ENCODE data around the gene AK4. TPM values are rescaled to one million over a fixed set of nuclear protein-coding genes. Genes with fewer than 3 reads are reported as not detected.

Gene AK4
- total RNA-seq, 2 experiments from 2014 or later, result 0.08 to 0.14 TPM

DNA sequence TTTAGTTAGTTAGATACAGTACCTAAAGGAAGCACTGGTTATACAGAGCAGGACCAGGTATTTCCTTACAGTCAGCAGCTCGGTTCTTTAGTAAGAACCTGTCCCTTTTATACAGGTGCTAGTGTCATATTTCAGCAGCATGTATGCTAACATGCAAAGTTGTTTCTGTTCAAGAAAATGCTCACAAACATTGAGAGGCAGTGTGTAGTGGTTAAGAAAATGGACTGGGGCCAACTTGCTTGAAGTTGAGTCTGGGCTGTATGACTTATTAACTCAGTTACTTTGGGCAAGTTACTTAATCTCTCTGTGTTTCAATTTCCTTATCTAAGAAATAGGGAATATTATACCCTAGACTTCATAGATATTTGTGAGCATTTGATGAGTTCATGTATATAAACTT is 31.1 kb downstream of the AK4 start:
- H3K36me3 ChIP-seq (ENCODE audit: insufficient read depth, low read length), result no peaks in the 10 kb centered on the region
- H3K4me3 ChIP-seq (ENCODE audit: low read length), result no peak overlapping the region
- ChIA-PET POLR2A (no interaction called here), CTCF (no interaction called here)
- no peaks in the 10 kb centered on the region for H3K36me3 Mint-ChIP-seq (ENCODE audit: low read depth)
- peaks cover 0 to 6% of the 10 kb centered on the region in 2 experiments for H3K27me3 ChIP-seq (ENCODE audit: control insufficient read depth in 1 of 2, insufficient read depth in 2 of 2, low read length in 2 of 2)
- no peak overlapping the region for H3K4me3 Mint-ChIP-seq
- H3K27ac Mint-ChIP-seq, result no peak overlapping the region
- no peaks in the 10 kb centered on the region for H3K9me3 ChIP-seq (ENCODE audit: control insufficient read depth in 1 of 2, insufficient read depth in 1 of 2, low read length in 2 of 2)
- ATAC-seq (ENCODE audit: poor library complexity) (no peak), DNase-seq (no peak)
- H3K9me3 Mint-ChIP-seq, result no peaks in the 10 kb centered on the region
- H3K27me3 Mint-ChIP-seq, result peaks cover 7% of the 10 kb centered on the region
- no peaks in the 10 kb centered on the region for H3K4me1 Mint-ChIP-seq (ENCODE audit: low read depth)
- intact Hi-C loops (cut with DNase I, micrococcal nuclease), result no loop called here
- H3K27ac ChIP-seq (ENCODE audit: low read depth in 1 of 2, low read length in 2 of 2), result no peak overlapping the region
- TF ChIP-seq, protein P1, sequence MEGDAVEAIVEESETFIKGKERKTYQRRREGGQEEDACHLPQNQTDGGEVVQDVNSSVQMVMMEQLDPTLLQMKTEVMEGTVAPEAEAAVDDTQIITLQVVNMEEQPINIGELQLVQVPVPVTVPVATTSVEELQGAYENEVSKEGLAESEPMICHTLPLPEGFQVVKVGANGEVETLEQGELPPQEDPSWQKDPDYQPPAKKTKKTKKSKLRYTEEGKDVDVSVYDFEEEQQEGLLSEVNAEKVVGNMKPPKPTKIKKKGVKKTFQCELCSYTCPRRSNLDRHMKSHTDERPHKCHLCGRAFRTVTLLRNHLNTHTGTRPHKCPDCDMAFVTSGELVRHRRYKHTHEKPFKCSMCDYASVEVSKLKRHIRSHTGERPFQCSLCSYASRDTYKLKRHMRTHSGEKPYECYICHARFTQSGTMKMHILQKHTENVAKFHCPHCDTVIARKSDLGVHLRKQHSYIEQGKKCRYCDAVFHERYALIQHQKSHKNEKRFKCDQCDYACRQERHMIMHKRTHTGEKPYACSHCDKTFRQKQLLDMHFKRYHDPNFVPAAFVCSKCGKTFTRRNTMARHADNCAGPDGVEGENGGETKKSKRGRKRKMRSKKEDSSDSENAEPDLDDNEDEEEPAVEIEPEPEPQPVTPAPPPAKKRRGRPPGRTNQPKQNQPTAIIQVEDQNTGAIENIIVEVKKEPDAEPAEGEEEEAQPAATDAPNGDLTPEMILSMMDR (IDR thresholded peaks at IDR 0.05), result no peak
- H3K4me1 ChIP-seq (ENCODE audit: insufficient read depth, low read length), result no peaks in the 10 kb centered on the region

DNA sequence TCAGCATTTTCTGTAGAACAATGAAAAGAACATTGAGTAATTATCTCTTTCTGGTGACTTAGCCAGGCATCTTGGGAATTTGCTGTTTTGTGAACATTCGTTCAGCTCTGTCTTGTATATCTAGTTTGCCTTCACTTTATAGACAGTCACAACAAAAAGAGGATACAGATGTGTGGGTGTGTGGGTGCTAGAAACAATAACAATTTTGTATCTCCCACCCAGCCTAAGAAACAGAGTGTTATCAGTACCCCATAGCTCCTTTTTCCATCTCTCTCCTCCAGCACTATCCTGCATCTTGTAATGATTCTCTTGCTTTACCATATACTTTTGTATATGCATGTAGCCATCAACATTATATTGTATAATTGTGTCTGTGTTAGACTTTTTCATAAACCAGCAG is 33.0 kb downstream of the AK4 start:
- ATAC-seq (ENCODE audit: poor library complexity) (no peak), DNase-seq (no peak)
- ChIA-PET CTCF (no interaction called here), POLR2A (no interaction called here)
- TF ChIP-seq, protein P1 (IDR thresholded peaks at IDR 0.05), result no peak
- no peak overlapping the region for H3K4me3 ChIP-seq (ENCODE audit: low read length)
- Mint-ChIP-seq H3K4me3 (no peak overlapping the region), H3K9me3 (no peaks in the 10 kb centered on the region), H3K36me3 (ENCODE audit: low read depth) (no peaks in the 10 kb centered on the region), H3K27me3 (peaks cover 7% of the 10 kb centered on the region), H3K4me1 (ENCODE audit: low read depth) (no peaks in the 10 kb centered on the region), H3K27ac (no peak overlapping the region)
- no peaks in the 10 kb centered on the region for H3K27me3 ChIP-seq (ENCODE audit: control insufficient read depth in 1 of 2, insufficient read depth in 2 of 2, low read length in 2 of 2)
- no peaks in the 10 kb centered on the region for H3K36me3 ChIP-seq (ENCODE audit: insufficient read depth, low read length)
- no peaks in the 10 kb centered on the region for H3K4me1 ChIP-seq (ENCODE audit: insufficient read depth, low read length)
- no peak overlapping the region for H3K27ac ChIP-seq (ENCODE audit: low read depth in 1 of 2, low read length in 2 of 2)
- intact Hi-C loops (cut with DNase I, micrococcal nuclease), result no loop called here
- no peaks in the 10 kb centered on the region for H3K9me3 ChIP-seq (ENCODE audit: control insufficient read depth in 1 of 2, insufficient read depth in 1 of 2, low read length in 2 of 2)

DNA sequence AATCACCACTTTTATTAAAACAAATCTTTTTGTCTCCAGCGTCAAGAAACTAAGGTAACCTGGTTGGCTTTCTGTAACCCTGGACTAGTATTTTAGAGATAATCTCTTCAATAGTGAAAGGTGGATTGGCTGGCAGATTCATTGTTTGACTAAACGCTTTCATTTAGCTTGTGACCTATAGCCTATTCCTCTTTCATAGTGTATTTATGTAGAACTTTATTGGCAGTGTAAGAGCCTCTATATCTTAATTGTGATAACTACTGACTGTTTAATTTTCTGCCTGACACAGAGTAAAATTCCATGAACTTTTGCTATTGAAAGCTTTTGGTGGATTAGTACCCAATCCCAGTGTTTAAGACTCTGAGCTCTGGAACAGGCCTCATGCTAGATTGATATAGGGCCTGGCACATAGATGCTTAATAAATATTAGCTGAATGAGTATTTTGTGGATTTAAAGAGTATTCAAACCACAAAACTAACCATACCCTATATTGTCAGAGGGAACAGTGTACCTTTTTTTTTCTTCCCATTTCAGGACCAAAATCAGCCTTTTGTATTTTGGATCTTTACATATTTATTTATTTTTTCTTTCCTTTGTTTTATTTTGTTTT is 34.8 kb downstream of the AK4 start:
- ChIA-PET CTCF (no interaction called here), POLR2A (no interaction called here)
- Mint-ChIP-seq H3K9me3 (no peaks in the 10 kb centered on the region), H3K27ac (no peak overlapping the region), H3K36me3 (ENCODE audit: low read depth) (no peaks in the 10 kb centered on the region), H3K4me3 (no peak overlapping the region), H3K27me3 (peaks cover 7% of the 10 kb centered on the region), H3K4me1 (ENCODE audit: low read depth) (no peaks in the 10 kb centered on the region)
- Histone ChIP-seq H3K27ac (ENCODE audit: low read depth in 1 of 2, low read length in 2 of 2) (no peak overlapping the region), H3K4me1 (ENCODE audit: insufficient read depth, low read length) (no peaks in the 10 kb centered on the region), H3K4me3 (ENCODE audit: low read length) (no peak overlapping the region), H3K36me3 (ENCODE audit: insufficient read depth, low read length) (no peaks in the 10 kb centered on the region), H3K9me3 (ENCODE audit: control insufficient read depth in 1 of 2, insufficient read depth in 1 of 2, low read length in 2 of 2) (no peaks in the 10 kb centered on the region), H3K27me3 (ENCODE audit: control insufficient read depth in 1 of 2, insufficient read depth in 2 of 2, low read length in 2 of 2) (no peaks in the 10 kb centered on the region)
- no peak for DNase-seq
- ATAC-seq (ENCODE audit: poor library complexity), result no peak
- intact Hi-C loops (cut with DNase I, micrococcal nuclease), result no loop called here
- TF ChIP-seq, protein P1 (IDR thresholded peaks at IDR 0.05), result no peak

Measured in CD4-positive, alpha-beta T cell (primary cell).